Activated CD4-positive, CD25-positive, alpha-beta regulatory T cell treated with anti-CD3 and anti-CD28 coated beads, Interleukin-2, amount 50 U/mL, for 16 hours (primary cell): ENCODE results near the gene RRN3.
"Not testable (repeated sequence)": the region's sequence is repeated elsewhere in the genome, so short reads cannot be mapped to it uniquely, and the experiment has no call there.

Source experiments
- DNase-seq: peaks from one replicate; pipeline ENCODE4 v3.0.0-alpha.2; 2020; ENCODE audit warnings: low read depth, low spot score

Gene RRN3

DNA sequence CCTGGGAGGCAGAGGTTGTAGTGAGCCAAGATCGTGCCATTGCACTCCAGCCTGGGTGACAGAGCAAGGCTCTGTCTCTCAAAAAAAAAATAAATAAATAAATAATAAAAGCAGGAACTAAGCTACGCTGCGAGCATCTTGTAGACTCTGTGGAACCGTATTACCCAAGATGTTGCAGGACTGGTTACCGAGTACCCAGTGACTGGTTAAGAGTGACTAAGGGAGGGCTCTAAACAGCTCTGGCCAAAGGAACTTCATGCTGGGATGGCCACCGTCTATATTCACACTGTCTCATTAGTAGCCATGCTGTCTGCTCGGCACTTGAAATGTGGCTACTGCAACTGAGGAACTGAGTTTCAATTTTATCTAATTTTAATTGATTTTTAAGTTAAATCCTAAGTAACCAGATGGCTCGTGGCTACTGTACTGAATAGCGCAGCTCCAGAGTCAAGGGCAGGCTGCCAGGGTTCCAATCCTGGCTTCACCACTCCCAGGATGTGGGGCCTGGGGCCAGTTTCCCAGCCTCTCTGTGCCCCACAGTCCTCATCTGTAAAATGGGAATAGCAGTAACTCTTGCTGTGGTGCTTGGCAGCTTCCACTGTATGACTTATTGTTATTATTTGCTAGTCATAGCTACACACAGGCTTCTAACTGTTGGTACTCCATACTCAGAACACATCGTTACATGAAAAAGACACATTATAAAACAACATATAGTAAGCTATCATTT, 41.2 kb downstream of the RRN3 start:
- DNase-seq: no peak

DNA sequence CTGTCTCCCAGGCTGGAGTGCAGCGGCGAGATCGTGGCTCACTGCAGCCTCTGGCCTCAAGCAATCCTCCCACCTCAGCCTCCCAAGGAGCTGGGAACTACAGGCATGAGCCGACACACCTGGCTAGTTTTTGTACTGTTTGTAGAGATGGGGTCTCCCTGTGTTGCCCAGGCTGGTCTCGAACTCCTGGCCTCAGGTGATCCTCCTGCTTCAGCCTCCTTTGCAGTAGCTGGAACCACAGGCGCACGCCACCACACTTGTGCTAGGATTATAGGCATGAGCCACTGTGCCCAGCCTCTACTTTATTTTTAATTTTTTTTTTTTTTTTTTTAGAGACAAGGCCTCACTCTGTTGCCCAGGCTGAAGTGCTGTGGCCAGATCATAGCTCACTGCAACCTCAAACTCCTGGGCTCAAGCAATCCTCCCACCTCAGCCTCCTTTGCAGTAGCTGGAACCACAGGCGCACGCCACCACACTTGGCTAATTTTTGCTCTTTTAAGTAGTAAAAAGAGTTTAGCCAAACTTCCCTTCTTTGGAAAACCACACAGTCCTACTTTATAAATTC, 42.6 kb downstream of the RRN3 start:
- DNase-seq: no peak

DNA sequence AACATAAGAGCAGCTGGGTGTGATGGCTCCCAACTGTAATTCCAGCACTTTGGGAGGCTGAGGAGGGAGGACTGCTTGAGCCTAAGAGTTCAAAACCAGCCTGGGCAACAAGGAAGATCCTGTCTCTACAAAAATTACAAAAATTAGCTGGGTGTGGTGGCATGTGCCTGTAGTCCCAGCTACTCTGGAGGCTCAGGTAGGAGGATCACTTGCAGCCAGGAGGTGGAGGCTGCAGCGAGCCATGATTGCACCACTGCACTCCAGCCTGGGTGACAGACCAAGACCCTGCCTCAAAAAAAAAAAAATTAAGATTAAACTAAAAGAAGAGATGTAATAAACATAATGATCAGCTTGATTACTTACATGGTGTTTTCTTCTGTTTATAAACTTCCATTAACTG, 43.6 kb downstream of the RRN3 start:
- DNase-seq: not testable (repeated sequence)

DNA sequence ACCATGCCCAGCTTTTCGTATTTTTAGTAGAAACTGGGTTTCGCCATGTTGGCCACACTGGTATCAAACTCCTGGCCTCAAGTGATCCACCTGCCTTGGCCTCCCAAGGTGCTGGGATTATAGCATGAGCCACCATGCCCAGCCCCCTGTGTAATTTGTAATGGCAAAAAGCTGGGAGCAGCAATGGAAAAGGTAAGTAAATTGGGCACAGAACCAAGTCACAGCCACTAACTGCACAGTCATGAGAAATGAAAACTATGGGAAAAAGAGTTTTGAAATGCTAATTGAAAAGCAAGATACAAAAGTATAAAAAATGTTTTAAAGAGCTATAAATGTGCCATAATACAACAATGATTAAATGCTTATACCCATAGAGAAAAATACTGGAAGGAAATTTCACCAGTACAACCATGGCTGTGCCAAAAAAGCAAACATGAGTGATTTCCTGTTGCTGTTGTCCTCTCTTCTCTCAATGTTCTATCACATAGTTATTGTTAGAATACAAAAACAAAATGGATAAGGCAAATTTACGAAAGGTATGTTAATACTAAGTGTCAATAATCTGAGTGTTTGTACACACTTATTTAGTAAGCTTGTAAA, 44.4 kb downstream of the RRN3 start:
- no peak for DNase-seq

DNA sequence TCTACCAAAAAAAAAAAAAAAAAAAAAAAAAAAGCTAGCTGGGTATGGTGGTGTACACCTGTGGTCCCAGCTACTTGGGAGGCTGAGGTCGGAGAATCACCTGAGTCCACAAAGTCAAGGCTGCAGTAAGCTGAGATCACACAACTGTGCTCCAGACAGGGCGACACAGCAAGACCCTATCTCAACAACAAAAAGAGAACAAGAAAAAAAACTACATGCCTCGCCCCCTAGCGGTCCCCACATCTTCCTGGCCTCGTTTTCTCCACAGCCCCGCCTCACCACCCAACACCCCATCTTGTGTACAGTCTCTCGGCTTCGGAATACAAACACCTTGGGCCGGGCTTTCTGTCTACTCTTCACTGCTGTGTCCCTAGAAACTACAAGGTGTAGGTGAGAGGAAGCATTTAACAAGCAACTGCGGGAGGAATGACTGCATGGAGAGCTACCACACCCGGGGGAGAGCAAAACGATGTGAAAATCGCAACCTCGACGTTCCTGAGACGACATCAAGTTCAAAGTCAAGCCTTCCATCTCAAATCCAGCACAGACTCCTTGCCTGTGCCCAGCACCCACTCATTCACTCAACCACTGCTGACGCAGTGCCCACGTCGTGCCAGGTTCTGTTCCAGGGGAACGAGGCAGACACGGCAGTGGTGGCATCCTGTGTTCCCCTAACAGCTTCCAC, 47.2 kb downstream of the RRN3 start:
- no peak for DNase-seq

DNA sequence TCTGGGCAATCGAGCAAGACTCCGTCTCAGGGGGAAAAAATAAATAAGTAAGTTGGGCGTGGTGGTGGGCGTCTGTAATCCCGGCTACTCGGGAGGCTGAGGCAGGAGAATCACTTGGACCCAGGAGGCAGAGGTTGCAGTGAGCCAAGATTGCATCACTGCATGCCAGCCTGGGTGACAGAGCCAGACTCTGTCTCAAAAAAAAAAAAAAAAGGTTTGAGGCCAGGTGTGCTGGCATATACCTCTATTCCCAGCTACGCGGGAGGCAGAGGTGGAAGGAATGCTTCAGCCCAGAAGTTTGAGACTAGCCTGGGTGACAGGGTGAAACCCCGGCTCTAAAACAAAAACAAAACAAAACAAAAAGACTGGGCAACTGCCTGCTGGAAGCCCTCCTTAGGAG, 48.8 kb downstream of the RRN3 start:
- not testable (repeated sequence) for DNase-seq

DNA sequence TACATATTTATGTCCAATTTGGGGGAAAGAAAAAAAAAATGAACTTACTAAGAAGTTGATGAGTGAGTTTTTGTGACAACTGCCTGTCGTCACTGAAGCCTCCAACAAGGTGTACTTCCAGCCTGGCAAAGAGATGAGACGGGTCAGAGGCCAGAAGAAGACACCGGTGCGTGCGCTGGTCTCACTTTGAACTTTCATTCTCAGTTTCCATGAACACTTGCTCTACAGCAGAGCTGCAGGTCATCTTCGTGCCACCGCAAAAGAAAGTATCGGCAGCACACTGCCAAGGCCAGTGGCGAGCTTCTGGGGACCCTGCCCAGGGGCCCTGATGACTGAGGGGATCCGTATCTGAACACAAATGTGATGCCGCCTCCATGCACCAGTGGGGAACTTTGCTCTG, 49.8 kb downstream of the RRN3 start:
- DNase-seq: no peak

DNA sequence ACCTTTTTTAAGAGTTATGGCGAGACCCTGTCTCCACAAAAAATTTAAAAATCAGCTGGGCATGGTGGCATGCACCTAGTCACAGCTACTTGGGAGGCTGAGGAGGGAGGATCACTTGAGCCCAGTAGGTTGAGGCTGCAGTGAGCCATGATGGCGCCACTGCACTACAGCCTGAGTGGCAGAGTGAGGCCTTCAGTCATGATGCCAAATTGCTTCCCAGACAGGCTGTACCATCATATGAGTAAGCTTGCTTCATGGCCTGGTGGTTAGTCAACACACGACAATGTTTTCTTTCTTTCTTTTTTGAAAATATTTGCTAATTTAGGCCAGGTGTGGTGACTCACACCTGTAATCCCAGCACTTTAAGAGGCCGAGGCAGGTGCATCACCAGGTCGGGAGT, 50.7 kb downstream of the RRN3 start:
- no peak for DNase-seq

DNA sequence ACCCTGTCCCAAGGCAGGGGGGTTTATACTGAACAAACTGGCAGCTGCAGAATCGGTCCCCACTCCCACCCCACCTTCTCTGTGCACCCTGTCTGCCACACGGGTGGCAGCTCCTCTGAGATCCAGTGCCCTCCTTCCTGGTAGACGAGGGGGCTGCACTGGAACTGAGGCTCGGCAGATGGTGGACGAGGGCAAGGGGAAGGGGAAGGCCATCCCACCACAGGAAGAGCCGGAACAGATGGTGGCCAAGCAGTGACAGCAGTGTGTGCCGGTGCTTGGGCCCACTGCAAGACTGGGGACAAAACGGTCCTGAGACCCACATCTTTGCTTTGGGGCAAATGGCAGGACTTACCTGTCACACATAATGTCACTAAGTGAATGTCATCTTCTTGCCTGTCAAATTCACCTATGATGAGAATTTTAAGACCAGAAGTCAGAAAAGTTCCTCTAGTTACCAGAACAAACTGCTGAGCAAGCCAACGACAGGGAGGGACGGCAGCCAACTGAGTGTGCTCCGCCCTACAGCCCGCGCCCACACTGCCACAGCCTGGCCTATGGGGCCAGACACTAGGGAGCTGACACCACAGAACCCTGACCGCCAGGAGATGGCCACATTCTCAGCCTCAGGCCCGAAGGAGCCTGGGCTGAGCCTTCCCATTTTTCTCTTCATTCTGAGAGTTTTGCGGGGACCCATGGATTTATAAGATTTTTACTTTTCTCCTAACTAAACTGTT, 52.6 kb downstream of the RRN3 start:
- DNase-seq: no peak

DNA sequence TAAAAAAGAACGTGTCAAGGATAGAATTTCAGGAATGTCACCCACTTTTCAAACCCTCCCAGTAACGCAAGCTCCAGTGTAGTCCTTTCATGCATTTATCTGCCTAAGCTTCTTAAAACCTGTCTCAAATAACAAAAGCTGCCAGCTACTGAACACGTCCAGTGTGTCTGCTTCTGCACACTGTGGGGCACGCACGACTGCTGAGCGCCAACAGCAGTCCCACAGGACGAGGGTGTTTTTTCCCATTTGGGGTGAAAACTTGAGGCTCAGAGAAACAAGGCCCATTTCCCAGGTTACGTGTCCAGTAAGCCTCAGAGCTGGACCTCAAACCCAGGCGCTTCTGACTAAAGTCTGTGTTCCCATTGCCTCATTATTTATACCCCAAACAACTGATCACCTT, 55.4 kb downstream of the RRN3 start:
- no peak for DNase-seq

DNA sequence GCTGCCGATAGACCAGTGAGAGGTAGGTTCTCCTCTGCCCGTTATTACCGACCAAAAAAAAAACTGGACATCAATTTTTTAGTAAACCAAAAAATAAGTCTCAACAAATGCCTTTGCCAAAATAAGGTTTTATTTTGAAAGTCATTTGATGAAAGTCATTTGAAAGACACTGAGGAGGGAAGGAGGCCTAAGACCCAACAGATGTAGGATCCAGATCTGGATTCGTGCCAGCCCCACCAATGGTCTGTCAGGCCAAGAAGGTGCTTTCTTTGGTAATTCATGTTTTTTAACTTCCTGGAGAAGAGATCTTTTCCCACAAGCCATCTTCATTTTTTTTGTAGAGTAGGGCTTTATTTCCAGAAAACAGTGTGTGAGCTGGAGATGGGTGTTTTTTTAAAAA, 56.3 kb downstream of the RRN3 start:
- DNase-seq: no peak

DNA sequence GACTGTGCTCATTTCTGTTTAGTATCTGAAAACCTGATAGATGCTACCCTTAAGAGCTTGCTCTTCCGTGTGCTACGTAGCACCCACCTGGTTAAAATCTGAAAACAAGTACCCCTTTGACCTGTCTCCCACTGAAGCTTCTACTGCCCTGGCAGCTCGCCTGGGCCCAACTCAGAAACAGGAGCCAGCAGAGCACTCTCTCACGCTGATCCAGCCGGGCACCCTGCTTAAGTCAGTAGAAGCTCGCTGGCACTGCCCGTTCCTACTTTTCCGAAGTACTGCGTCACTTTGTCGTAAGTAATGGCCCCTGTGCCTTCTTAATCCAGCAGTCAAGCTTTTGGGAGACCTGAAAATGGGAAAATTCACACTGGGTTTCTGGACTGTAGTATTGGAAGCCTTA, 57.1 kb downstream of the RRN3 start:
- no peak for DNase-seq

DNA sequence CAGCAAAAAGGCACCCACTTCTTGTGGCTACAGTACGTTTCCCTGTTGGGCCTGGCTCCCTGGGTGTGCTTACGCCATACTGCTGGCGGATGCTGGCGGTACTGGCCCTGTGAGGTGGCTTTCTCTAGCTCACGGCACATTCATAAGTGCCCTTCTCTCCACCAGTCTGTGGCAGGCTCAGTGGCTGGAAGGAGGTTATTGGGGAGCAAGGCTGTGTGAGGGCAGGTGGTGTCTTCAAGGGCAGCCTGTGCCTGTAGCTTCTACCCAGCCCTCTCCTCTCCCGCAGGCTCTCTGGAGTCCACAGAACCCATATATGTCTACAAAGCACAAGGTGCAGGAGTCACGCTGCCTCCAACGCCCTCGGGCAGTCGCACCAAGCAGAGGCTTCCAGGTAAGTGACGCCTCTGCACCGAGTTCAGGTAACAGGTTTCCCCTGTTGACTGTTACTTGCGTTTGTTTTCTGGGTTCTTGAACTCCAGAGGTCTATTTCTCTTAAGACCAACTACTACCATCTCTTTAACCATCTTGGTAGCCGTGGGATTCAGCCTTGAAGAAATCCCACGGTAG, 58.8 kb downstream of the RRN3 start:
- no peak for DNase-seq

DNA sequence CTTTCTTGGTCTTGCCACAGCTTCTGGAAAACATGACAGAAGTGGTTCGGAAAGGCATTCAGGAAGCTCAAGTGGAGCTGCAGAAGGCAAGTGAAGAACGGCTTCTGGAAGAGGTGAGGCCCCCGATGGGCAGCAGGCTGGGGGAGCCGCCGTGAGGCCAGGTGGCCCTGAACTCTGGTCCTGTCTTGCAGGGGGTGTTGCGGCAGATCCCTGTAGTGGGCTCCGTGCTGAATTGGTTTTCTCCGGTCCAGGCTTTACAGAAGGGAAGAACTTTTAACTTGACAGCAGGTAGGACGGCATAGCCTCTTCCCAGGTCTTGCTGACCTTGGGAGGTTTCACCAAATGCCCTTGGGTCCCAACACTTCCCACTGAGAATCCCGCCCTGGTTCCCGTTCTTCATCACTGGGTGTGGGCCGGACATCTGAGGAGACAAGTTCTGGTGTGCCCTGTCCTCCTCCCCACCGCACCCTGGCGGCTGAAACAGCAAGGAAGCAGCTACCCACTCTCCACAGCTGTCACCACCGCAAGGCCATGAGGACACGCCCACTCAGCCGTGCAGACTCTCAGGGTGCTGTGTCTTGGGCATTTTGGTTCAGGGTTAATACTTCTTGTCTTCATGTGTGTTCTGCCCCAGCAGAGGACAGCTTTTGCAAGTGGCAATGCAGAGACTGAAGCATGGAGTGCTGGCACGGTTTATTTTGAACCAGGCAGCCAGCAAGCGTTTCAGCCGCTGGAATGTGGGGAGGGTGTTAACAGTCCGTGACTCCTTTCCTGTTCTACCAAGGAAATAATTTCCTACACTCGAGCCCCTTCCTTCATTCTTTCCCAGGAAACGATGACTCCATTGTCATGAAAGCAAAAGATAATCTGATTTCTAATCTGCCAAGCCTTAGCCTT, 59.6 kb downstream of the RRN3 start:
- DNase-seq: no peak

DNA sequence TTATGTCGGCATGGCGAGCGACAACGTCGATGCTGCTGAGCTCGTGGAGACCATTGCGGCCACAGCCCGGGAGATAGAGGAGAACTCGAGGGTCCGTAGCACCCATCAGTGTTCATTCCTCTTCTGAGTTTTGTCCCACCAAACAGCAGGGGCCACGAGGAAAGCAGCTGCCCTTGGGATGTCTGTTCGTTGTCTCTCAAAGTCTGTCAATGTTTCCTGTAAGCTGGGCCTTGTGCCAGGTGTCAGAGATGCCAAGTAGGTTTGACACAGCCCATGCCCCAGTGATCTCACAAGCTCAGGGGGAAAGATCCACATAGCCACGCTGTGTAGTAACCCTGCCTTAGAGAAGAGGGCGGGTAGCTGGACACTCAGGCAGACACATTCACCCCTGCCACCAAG, 60.8 kb downstream of the RRN3 start:
- no peak for DNase-seq

DNA sequence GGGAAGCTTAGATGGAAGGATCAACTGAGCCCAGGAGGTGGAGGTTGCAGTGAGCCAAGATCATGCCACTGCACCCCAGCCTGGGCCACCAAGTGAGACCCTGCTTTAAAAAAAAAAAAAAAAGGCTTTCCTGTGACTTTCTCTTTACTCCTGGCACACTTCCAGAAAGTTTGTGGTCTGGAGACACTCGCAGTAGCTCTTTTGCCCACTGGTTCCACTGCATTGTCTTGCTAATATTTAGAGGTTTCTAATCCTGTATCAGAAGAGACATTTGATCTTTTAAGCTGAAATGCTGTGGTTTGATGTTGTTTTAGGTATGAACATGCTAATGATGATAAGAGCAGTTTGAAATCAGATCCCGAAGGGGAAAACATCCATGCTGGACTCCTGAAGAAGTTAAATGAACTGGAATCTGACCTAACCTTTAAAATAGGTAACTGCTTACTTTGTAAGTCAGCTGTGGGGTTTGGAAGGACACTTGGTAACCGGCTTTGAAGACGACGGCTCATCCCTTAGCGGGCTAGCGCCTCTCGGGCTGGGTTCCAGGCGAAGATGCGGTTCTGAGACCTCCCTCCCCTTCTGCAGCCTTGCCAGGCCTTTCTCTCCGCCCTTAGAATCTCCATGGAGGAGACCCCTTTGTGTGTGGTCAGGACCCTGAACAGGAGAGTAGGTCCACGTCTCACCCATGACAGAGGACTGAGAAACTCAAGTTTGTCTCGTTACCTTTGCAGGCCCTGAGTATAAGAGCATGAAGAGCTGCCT, 61.3 kb downstream of the RRN3 start:
- DNase-seq: no peak

DNA sequence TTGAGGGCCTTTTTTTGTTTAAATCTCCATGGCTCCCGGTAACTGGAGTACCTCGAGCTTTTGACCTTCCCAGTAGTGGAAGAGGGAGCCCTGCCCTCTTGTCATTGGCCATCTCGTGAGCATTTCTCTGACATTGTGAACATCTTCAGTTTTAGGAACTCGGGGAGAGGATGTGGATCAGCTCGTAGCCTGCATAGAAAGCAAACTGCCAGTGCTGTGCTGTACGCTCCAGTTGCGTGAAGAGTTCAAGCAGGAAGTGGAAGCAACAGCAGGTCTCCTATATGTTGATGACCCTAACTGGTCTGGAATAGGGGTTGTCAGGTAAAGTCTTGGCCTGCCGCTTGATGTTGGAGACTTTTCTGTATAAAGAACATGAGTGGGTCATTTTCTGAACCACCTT, 62.5 kb downstream of the RRN3 start:
- no peak for DNase-seq

DNA sequence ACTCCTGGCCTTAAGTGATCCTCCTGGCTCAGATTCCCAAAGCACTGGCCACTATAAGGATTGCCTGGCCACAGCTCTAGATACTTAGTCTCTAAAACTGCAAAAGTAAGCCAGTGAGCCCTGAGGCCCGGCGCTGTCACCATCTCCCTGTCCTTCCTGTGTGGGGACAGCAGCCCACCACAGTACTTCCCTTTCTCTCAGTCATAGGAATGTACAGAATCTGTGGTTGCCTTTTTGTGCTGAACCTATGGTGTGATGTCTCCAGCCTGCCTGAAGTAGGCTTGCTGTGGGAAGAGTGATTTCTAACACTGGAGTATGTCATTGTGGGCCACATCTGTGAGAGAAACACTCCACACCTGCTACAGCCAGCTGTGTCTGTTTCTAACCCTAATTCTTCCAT, 62.9 kb downstream of the RRN3 start:
- DNase-seq: no peak

DNA sequence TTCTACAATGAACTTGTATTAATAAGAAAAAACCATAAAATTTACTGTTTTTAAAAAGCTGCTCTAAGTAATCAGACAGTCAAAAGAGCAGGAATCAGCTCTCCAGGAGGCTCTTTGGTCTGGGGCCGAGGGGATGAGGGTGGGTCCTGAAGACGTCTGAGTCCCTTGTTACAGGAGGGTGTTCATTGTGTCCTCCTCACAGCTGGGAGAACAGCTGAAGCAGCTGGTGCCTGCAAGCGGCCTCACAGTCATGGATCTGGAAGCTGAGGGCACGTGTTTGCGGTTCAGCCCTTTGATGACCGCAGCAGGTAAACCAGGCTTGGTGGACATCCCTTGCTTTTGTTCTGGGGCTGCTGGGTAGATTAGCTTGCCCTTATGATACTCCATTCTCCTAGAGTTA, 64.3 kb downstream of the RRN3 start:
- DNase-seq: not testable (repeated sequence)
